Ovary (tissue), 3 donors: ENCODE results near the gene MCAT.

Experiments used
- CTCF ChIP-seq, 3 donors: fragments of 450-650 bp in 2 of 3; fragments of 200-600 bp in 1 of 3; IDR thresholded peaks; one replicate each; pipeline versions ENCODE4 v1.5.1 to v1.8.0; 2016 to 2022; ENCODE audit warnings: antibody characterized with exemption in 3 of 3, mild to moderate bottlenecking in 1 of 3
- EP300 ChIP-seq: sonication (generic); formaldehyde crosslinking; IDR thresholded peaks from one replicate; pipeline ENCODE4 v1.6.1; 2017; ENCODE audit warnings: antibody characterized with exemption
- POLR2A ChIP-seq: fragments of 450-650 bp; IDR thresholded peaks from one replicate; pipeline ENCODE4 v1.6.1; 2017; ENCODE audit warnings: antibody characterized with exemption, mild to moderate bottlenecking, moderate library complexity
- donor health status: DM: no; HTN: no; CAD: no.

GRCh38 chr22:43166132-43166930, 23.1 kb upstream of the MCAT start:
- TF ChIP-seq POLR2A (no peak), CTCF (IDR thresholded peaks at IDR 0.05) (no peak), EP300 (no peak)
